Suppressor macrophage treated with lipopolysaccharide for 4 hours (primary cell): ENCODE results near the gene ORM1.
A peak's percentile ranks its signal among the peaks of the same experiment; 100 is the strongest.
"Not testable (repeated sequence)": the region's sequence is repeated elsewhere in the genome, so short reads cannot be mapped to it uniquely, and the experiment has no call there.

Experiments used
- DNase-seq: peaks from one replicate; pipeline ENCODE4 v3.0.0-alpha.2; 2020

The ORM1 gene

DNA sequence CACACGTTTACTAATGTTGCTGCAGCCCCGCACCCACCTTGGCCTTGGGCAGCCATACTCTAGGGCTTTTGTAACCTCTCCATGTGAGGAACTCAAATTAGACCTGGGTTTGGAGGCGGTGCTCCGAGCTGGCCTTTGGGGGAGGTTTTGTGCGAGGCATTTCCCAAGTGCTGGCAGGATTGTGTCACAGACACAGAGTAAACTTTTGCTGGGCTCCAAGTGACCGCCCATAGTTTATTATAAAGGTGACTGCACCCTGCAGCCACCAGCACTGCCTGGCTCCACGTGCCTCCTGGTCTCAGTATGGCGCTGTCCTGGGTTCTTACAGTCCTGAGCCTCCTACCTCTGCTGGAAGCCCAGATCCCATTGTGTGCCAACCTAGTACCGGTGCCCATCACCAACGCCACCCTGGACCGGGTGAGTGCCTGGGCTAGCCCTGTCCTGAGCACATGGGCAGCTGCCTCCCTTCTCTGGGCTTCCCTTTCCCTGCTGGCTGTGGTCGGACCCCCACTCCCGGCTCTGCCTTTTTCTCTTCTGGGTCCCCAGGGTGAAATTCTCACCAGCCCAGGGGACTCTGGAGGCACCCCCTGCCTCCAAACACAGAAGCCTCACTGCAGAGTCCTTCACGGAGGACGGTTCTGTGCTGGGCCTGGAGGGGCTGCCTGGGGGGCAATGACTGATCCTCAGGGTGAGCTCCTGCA is at the start of gene ORM1:
Gene ORM1 (plus strand): TSS at position 268 of the 701 bp plus-strand sequence. CDS start 36 bp downstream, at position 304.
- not testable (repeated sequence) for DNase-seq

DNA sequence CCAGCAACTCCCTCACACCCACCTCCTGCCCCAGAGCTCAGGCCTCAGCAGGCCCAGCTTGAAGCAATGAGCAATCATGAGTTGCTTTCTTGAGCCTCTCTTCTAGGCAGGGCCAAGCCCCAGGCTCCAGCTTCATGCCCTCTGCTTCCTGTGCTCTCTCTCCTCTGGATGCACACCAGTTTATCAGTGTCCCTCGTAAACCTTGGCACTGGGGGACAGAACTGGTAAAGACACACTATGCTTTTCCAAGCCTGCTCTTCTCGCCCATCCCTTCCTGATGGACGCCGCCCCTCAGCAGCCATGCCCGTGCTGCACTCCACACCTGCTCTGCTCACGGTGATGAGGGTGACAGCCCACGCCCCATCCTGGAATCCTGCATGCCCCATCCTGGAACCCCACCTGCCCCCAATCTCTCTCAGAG is 49.4 kb upstream of the ORM1 start:
- DNase-seq: no peak

DNA sequence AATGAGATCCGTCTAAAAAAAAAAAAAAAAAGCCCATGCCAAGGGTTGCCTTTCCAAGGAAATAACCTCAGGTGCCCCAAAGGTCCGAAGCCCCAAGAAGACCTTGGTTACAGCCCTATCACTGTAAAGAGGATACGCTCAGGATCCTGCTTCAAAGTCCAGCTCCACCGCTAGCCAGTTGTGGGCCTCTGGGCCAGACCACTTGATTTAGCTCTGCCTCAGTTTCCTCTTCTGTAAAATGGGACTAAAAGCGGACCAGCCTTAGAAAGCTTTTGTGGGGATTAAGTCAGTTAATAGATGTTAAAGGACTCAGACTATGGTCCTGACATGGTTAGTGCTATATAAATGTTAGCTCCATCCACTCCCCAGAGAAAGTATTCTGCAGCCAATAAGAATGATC is 48.7 kb upstream of the ORM1 start:
- no peak for DNase-seq

GRCh38 chr9:114275246-114276004 is 47.5 kb upstream of the ORM1 start:
- DNase-seq: no peak

DNA sequence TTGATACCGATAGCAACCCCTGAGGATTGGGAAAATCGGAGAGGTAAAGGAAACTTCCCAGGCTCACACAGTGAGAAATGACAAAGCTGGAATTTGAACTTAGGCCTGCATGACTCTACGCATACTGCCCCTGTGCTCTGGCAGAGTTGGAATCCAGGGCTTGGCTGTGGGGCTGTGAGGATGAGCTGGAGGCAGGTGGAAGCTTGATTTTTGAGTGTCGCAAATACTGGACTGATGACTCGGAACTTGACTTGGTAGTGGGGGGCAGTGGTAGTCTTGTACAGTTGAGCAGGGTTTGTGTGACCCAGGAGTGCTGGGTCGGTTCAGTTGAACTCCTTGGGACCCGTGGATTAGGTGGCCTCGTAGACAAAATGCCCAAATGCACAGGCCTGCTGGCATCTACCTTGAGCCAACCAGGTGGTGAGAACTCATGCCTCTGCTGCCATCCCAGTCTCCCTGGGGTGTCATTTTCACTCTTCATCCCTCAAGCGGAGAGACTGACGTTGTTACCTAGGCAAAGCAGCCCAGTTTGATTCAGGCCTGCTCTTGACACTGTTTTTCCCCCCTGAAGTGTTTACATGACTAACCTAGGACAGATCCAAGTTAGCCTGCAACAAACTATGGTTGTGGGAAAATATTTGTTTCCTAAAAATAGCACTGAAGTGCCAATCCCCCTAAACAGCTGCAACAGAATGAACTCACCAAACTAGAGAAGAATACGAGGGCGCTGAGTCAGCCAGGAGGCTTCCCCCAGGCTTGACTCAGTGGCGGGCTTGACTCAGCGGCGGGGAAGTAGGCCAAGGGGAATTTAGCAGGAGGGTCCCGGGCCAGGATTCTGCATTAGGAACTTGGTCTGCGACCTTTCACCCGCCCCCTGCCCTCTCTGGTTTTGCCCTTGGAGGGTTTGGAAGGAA is 45.7 kb upstream of the ORM1 start:
- DNase-seq: no peak

GRCh38 chr9:114278356-114278755 is 44.5 kb upstream of the ORM1 start:
- no peak for DNase-seq

DNA sequence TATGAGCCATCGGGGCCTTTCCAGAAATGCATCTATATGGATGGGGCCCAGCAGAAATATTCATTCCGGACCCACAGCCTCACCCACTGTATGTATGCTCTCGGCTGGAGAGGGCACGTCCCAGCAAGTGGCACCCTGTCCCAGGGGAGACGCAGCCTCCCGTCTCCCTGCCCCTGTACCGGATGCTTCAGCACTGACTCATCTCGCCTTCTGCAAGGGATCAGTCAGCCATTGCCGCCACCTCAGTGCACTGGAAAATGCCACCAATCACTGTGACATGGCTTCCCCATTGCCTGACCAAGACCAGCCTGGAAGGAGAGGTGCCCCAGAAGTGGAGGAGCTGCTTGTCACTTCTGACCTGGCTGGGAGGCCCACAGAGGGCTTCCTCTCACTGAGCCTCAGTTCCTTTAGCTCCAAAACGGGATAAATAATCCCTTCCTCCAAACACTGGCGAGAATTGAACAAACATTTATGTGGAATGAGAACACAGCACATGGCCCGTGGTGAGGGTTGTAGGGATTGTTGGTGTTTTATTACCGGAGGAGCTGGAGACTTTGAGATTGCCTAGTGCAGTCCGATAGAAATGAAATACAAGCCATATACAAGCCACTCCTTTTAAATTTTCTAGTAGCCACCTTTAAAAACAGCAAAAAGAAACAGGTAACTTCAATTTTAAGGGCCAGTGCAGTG is 43.9 kb upstream of the ORM1 start:
- no peak for DNase-seq

GRCh38 chr9:114279693-114280092 is 43.2 kb upstream of the ORM1 start:
- no peak for DNase-seq

- DNase-seq: no peak
These were observed 42.0 kb upstream of the ORM1 start for GRCh38 chr9:114280636-114281472.

DNA sequence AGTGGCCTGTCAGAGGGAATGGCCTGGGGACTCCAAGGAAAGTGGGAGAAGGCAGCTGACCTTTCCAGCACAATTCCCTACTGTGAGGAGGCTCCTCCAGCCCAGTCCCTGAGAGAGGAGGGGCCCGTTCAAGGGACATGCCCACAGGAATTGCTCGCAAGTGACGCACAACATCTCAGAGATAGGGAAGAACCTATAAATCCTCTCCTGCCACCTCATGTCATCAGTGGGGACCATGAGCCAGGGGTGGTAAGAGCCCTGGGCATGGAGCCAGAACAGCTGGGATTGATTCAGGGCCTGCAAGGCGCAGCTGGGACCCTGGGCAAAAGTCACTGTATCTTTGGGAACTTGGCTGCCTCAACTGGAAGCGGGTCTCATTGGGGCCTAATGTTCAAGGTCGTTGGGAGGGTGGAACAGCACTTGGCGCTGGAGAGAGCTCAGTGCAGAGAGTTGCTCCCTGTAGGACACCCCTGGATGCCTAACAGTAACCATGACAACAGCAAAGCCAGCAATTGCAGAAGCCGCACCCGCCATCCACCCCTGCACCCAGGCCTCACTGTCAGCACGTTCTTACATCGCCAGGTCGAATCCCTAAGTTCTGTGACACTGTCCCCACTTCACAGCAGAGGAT is 41.3 kb upstream of the ORM1 start:
- no peak for DNase-seq

GRCh38 chr9:114282104-114282485 is 40.8 kb upstream of the ORM1 start:
- no peak for DNase-seq

DNA sequence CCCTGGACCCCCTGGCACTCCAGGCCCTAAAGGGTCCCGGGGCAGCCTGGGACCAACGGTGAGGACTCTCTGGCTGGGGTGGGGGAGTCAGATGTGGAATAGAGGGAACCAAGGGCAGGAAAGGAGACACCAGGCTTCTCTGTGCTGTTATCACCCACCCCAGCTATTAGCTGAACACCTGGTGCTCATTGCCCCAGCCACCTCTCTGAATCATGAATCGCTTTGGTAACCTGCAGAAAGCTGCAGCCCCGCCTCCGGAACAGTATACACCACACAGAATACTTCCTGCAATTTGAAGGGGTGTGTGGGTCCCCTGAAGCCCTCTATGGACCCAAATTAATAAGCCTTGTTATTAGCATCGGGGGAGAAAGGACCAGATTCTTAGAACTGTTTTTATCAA is 40.4 kb upstream of the ORM1 start:
- no peak for DNase-seq

- peak; percentile 28 for DNase-seq
These were observed 40.0 kb upstream of the ORM1 start for GRCh38 chr9:114282926-114283325.

DNA sequence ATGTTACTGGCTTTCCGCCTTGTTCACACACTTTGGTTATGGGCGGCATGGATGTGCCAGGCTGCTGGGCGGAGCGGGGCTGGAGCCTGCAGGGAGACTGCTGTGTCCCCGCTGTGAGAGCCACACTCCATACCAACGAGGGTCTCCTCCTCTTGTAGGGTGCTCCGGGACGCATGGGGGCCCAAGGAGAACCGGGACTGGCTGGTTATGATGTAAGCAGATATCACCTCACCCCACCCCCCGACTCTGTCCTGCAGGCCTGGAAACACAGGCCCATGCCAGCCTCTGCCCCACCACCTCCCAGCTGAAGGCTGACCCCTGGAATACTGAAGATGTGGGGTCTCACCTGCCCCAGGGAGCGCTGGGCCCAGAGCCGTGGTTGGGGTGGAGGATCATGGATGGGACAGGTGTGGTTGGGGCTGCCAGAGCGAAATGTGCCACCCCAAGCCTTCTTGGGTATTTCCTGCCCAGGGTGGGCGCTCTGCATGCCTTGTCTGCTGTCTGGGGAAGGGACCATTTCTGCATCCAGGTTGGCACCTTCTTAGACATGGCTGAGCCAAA is 39.3 kb upstream of the ORM1 start:
- DNase-seq: no peak

DNA sequence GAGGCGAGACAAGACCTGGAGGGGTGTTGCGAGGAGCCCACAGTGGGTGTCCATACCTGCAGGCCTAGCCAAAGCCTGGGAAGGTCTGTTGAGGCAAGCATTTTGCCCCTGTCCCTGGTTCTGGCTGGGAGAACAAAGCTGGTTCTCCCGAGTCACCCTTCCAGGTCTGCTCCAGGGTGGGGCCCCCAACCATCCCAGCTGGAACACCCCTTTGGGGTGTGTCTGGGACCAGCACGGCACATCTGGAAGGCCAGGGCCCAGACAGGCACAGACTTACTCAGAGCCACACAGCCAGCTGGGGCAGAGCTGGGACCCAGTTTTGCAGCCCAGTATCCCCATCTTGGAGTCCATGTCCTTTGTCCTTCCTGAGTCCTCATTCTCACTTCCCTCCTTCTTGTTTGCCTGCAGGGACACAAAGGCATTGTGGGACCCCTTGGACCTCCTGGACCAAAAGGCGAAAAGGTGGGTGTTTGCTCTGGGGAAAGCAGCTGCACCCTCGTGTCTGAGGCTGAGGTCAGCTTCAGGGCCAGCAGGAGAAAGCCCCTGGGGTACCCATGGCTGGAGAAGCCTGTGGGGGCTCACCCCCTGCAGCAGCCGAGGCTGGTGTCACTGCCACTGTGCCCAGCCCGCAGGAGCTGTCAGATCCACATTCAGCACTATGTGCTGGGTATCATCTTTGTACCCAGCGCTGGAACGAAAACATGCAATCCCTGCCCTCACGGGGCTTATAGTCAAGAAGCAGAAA is 38.4 kb upstream of the ORM1 start:
- DNase-seq: no peak

- DNase-seq: peak; percentile 35
These were observed 37.6 kb upstream of the ORM1 start for GRCh38 chr9:114285166-114285867.

DNA sequence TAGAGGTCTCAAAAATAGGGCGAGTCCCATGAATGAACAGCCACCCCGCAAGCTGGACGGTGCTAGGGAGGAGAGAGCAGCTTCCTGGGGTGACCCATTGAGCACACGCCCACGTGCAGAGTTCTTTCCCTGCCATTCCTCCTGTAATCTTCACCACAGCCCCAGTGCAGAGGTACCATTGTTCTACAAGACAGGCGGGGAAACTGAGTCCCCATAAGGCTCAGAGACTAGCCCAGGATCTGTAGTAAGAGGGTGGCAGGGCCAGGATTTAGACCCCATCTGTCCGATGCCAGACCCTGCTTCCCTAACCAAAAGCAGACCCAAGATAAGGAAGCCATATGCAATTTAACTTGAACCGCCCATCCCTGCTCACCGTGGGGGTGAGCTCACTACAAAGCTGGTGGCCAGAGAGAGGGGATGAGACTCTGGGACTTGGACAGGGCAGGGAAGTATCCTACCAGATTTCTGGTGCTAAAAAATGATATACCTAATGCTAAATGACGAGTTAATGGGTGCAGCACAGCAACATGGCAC is 36.7 kb upstream of the ORM1 start:
- DNase-seq: no peak

- DNase-seq: no peak
These were observed 35.7 kb upstream of the ORM1 start for GRCh38 chr9:114287001-114287762.
